Stimulated activated naive CD4-positive, alpha-beta T cell (primary cell): ENCODE results near the gene BEAN1.
A peak's percentile ranks its signal among the peaks of the same experiment; 100 is the strongest.

Source experiments
- DNase-seq, 6 experiments: peaks; one replicate each; lab custom pipeline; 2025; lab: John Stamatoyannopoulos, UW

Gene BEAN1

GRCh38 chr16:66427036-66427860 is at the start of gene BEAN1:
TSS of gene BEAN1 (plus strand) at chr16:66427295. CDS start at chr16:66437677, 10,382 bp downstream.
- peak in 2 of 6 experiments; percentile 6 to 10 for DNase-seq

- no peak for DNase-seq
These were observed 49.8 kb upstream of the BEAN1 start for GRCh38 chr16:66377324-66377723.

- no peak for DNase-seq
These were observed 48.1 kb upstream of the BEAN1 start for GRCh38 chr16:66378741-66379570.

- no peak for DNase-seq
These were observed 47.5 kb upstream of the BEAN1 start for GRCh38 chr16:66379571-66379941.

- no peak for DNase-seq
These were observed 46.7 kb upstream of the BEAN1 start for GRCh38 chr16:66380421-66380820.

GRCh38 chr16:66381585-66382170 is 45.4 kb upstream of the BEAN1 start:
- no peak for DNase-seq

GRCh38 chr16:66382171-66382965 is 44.7 kb upstream of the BEAN1 start:
- DNase-seq: no peak

GRCh38 chr16:66382966-66383299 is 44.2 kb upstream of the BEAN1 start:
- no peak for DNase-seq

GRCh38 chr16:66383551-66383950 is 43.5 kb upstream of the BEAN1 start:
- DNase-seq: no peak

- no peak for DNase-seq
These were observed 41.7 kb upstream of the BEAN1 start for GRCh38 chr16:66385415-66385814.

GRCh38 chr16:66386629-66387622 is 40.2 kb upstream of the BEAN1 start:
- DNase-seq: no peak

- no peak for DNase-seq
These were observed 39.2 kb upstream of the BEAN1 start for GRCh38 chr16:66387817-66388332.

GRCh38 chr16:66388350-66389139 is 38.5 kb upstream of the BEAN1 start:
- no peak for DNase-seq

GRCh38 chr16:66389256-66390176 is 37.6 kb upstream of the BEAN1 start:
- no peak for DNase-seq

- DNase-seq: no peak
These were observed 36.6 kb upstream of the BEAN1 start for GRCh38 chr16:66390346-66391108.

- DNase-seq: no peak
These were observed 35.1 kb upstream of the BEAN1 start for GRCh38 chr16:66391726-66392670.
